GM13976 (cell line): Measurements from ENCODE around the gene PCBP2.

Experiments
- DNase-seq: peaks from one replicate; pipeline ENCODE4 v3.0.0; 2012; ENCODE audit warnings: low spot score
- in situ Hi-C: fragments of 300-500 bp; cut with MboI; formaldehyde crosslinking; loops from one replicate; pipeline ENCODE4 v1.12.0; 2022; ENCODE audit warnings: low sequenced_read_pairs, mixed read lengths, inconsistent platforms; ENCODE audit not compliant: unreplicated experiment
- TF ChIP-seq, protein P1 (sequence below): IDR thresholded peaks from 2 replicates; pipeline ENCODE4 v1.5.1; 2012; ENCODE audit warnings: borderline replicate concordance, mild to moderate bottlenecking; ENCODE audit not compliant: insufficient read depth; ENCODE audit errors: extremely low read depth, missing control alignments, control extremely low read depth

PCBP2 gene

DNA sequence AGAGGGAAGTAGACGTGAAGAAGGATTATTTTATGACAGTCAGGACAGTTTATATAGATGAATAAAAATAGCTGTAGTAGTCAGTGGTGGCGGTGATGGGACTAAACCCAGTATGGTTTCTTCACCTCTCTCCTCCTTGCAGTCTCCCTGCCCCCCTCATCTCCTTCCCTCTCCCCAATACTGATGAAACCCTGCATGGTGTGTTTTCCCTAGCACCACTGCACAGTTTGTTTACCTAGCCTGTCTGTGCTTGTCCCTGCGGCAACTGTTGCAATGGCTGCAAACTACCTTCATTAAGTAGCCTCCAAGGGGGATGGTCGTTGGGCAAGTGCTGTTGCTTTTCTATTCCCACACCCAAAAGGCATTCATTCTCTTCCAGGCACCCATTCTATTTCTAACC is 14.7 kb downstream of the PCBP2 start:
- in situ Hi-C loops, result no loop called here
- no peak for DNase-seq
- TF ChIP-seq, protein P1, sequence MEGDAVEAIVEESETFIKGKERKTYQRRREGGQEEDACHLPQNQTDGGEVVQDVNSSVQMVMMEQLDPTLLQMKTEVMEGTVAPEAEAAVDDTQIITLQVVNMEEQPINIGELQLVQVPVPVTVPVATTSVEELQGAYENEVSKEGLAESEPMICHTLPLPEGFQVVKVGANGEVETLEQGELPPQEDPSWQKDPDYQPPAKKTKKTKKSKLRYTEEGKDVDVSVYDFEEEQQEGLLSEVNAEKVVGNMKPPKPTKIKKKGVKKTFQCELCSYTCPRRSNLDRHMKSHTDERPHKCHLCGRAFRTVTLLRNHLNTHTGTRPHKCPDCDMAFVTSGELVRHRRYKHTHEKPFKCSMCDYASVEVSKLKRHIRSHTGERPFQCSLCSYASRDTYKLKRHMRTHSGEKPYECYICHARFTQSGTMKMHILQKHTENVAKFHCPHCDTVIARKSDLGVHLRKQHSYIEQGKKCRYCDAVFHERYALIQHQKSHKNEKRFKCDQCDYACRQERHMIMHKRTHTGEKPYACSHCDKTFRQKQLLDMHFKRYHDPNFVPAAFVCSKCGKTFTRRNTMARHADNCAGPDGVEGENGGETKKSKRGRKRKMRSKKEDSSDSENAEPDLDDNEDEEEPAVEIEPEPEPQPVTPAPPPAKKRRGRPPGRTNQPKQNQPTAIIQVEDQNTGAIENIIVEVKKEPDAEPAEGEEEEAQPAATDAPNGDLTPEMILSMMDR, result no peak

DNA sequence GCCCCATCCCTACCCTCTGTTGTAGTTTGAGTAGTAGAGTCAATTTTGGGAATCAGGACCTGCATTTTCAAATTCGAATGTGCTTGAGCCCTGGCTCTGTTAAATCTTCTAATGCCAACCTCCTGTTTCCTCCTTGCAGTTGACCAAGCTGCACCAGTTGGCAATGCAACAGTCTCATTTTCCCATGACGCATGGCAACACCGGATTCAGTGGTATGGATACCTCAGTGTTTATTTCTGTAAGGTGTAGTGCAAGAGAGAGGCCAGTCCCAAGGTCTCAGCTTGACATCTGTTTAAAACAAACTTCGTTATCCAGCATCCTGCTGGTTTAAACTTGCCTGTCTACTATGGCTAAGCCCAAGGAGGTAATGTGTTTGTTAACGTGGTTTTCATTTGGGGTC is 15.2 kb downstream of the PCBP2 start:
- TF ChIP-seq, protein P1, result no peak
- in situ Hi-C loops, result no loop called here
- DNase-seq, result no peak

DNA sequence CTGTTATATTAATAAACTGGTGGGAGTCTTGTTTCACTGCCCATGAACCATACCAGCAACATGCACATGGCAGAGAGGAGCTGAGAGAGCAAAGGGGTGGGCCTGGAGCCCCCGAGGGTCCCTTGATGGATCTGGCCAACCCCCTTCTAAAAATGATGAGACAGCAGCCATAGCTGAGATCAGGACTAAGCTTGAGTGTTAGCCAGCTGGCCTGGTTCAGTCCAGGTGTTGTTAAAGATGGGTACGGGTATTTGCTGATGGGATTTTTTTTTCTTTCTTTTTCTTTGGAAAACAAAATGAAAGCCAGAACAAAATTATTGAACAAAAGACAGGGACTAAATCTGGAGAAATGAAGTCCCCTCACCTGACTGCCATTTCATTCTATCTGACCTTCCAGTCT is 16.0 kb downstream of the PCBP2 start:
- TF ChIP-seq, protein P1, result no peak
- in situ Hi-C loops, result no loop called here
- no peak for DNase-seq

DNA sequence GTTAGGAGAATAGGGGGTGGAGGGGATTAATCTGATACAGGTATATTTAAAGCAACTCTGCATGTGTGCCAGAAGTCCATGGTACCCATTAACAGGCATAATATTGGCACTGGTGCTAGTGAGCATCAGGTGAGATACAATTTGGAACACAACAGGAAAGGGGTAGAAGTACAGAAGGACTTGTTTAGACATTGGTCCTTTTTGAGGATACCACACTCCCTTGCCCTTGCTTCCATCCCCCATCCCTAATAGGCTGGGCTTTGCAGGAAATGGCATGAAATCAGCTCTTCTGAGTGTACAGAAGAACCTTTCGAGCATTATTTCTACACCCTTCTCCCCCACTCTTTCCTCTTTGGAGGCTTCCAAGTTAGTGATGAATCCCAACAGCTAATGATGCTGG is 16.4 kb downstream of the PCBP2 start:
- no peak for DNase-seq
- TF ChIP-seq, protein P1, result no peak
- in situ Hi-C loops, result no loop called here

DNA sequence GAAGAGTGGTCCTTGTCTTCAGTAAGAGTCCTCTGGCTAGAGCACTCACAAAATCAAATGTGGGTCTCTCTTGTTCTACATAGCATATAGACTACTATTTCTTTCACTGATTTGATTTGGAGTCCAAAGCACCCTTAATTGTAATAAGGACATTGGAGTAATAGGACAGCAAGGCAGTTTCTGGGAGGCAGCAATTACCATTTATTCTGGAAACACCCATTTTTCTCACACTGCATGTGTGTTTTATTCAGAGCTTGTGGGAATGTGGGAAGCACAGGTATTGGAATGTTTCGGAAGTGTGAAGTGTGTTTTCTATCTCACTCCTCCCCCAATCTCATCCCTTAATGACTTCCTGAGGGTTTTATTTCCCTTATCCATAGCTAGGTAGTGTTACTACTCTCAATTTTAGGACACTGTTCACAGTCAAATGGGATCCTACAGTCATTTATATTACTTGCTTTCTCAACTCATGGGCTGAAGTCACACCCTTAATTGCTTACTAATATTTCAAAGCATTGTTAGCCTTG is 20.2 kb downstream of the PCBP2 start:
- in situ Hi-C loops, result no loop called here
- TF ChIP-seq, protein P1, result no peak
- DNase-seq, result no peak

DNA sequence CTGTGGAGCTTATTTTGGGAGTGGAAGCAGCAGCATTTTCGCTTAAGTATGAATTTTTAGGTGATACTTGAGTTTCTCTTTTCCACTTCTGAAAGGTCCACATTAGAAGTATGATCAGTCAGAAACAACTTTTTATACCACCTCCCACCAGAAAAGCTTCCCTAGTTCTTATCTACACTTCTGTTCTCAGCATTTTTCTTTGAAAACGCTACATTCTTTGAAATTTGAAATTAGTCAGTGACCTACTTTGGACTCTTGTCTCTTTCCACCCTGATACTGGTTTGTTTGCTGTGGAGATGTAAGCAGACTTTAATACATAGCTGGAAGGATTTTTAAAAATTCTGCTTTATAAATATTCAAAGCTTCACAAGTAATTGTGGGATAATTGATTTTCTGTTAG is 22.2 kb downstream of the PCBP2 start:
- in situ Hi-C loops, result no loop called here
- DNase-seq, result no peak
- TF ChIP-seq, protein P1, result no peak

DNA sequence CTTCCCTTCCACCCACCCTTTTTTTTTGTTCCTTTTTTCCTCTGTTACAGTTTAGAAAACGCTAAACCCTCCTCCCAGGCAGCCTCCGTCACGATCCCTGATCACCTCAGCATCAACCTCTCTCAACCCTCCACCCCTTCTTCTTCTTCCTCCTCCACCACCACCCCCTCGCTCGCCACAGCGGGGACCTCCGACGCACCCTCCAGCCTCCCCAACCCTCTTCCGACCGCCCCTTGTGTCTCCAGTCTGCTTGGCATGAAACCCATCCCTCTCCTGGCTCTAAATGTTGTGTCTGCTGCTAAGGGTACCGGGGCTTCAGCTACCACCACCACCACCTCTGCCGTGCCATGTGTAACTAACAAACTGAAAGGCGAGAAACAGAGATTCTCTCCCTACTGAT is 22.9 kb downstream of the PCBP2 start:
- in situ Hi-C loops, result no loop called here
- TF ChIP-seq, protein P1, result no peak
- DNase-seq, result no peak
